AG10803 (cell line): ENCODE results near the gene RAD18.
A peak's percentile ranks its signal among the peaks of the same experiment; 100 is the strongest.

Experiments
- DNase-seq: peaks from one replicate; pipeline ENCODE4 v3.0.0; 2010; ENCODE audit warnings: low read depth
- H3K4me3 ChIP-seq: 2 replicates; pipeline ENCODE4 v1.5.1; 2011; ENCODE audit warnings: mild to moderate bottlenecking, low read length, control low read depth
- TF ChIP-seq, protein P1 (sequence below): conservative IDR thresholded peaks from 2 replicates; pipeline ENCODE4 v1.5.1; 2011; ENCODE audit warnings: mild to moderate bottlenecking, low read length, control low read depth, inconsistent platforms

RAD18 gene, protein sequence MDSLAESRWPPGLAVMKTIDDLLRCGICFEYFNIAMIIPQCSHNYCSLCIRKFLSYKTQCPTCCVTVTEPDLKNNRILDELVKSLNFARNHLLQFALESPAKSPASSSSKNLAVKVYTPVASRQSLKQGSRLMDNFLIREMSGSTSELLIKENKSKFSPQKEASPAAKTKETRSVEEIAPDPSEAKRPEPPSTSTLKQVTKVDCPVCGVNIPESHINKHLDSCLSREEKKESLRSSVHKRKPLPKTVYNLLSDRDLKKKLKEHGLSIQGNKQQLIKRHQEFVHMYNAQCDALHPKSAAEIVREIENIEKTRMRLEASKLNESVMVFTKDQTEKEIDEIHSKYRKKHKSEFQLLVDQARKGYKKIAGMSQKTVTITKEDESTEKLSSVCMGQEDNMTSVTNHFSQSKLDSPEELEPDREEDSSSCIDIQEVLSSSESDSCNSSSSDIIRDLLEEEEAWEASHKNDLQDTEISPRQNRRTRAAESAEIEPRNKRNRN

DNA sequence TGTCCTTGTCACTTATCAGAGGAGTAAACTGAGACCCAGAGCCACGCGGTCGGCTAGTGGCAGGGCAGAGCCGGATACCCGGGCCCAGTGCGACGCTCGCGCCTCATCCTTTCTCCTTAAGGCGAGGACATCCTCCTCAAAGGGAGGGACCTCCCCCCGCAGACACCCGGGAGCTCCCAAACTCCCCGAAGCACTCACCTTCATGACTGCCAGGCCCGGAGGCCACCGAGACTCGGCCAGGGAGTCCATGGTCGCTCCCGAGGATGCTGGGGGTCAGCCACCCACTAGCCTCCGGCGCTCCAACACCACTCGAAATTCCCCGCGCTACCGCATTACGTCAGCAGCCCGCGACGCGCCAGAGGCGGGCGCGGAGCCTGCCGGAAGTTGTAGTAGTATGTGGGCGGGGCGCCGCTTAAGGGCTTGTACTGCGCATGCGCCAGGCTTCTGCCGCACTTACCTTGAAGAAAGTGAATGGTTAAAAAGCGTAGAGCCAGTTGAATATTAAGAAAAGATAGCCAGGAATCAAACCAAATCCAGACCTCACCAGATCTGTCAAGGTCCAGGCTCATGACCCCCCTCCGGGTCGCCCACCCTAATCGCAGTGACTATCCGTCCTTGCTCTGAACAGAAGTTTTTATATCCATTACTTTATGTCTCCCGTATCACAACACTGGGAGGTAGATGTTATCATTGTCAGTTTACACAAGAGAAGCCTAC, at the start of gene RAD18:
TSS of gene RAD18 (minus strand) at position 336 of the 717 bp plus-strand sequence. CDS start at position 249, 87 bp downstream.
- TF ChIP-seq, protein P1, sequence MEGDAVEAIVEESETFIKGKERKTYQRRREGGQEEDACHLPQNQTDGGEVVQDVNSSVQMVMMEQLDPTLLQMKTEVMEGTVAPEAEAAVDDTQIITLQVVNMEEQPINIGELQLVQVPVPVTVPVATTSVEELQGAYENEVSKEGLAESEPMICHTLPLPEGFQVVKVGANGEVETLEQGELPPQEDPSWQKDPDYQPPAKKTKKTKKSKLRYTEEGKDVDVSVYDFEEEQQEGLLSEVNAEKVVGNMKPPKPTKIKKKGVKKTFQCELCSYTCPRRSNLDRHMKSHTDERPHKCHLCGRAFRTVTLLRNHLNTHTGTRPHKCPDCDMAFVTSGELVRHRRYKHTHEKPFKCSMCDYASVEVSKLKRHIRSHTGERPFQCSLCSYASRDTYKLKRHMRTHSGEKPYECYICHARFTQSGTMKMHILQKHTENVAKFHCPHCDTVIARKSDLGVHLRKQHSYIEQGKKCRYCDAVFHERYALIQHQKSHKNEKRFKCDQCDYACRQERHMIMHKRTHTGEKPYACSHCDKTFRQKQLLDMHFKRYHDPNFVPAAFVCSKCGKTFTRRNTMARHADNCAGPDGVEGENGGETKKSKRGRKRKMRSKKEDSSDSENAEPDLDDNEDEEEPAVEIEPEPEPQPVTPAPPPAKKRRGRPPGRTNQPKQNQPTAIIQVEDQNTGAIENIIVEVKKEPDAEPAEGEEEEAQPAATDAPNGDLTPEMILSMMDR = no peak
- DNase-seq = peak; percentile 85
- peak within 1 kb of the TSS; percentile 91 for H3K4me3 ChIP-seq

GRCh38 chr3:9012521-9012920, 49.2 kb upstream of the RAD18 start:
- DNase-seq = no peak
- TF ChIP-seq, protein P1 = no peak
- H3K4me3 ChIP-seq = no peak overlapping the region

DNA sequence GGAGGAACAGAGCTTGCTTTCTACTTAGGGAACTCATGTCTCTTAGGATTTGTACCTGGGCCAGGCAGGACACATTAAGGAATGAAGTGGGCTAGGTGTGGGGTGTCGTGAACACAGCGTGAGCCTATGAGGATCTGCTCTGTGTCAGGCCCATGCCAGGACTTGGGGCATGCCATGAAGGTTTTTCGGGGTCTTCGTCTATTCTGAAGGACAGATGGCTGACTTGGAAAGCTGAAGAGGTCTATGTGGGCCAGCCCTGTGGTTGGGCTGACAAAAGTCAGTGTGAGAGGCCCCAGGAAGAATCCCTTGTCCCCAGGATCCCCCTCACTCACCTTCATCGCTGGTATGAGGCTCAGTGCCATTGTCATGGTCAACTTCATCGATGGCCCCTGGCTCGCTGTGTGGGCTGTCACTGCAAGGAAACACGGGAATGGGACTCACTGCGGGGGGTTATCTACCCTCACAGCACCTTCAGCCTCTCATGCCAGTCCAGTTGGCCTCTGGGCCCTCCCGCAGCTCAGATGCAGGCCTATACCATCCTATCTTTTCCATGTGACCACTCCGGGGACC, 46.8 kb upstream of the RAD18 start:
- TF ChIP-seq, protein P1 = no peak
- no peak overlapping the region for H3K4me3 ChIP-seq
- no peak for DNase-seq

DNA sequence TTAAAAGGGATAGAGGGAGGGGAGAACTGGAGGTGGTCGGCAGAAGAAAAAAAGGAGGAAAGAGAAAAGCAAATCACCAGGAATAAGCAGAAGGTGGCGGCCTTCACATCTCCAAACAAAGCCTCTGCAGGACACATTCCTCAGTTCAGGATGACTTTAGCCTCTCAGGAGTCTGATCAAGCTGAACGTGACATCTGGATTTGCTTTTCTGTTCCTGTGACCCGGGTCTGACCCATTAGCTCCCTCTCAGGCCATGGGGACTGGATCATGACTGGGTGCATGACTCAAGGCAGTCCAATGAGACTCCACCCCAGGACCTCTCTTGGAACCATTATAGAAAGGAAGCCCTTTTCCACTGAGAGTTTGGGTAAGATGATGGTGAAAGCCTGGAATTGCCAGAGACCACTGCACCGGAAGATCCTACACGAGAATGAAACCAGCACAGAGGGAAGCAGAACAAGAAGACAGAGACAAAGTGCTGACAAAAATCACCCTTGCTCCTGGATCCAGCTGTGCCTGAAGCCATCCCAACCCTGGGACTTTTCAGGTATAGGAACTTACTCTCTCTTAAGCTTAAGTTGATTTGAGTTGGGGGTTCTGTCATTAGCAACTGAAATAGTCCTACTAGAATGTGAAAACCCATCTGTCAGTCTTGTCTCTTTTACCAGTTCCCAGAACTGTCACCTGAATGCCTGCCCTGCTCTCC, 45.4 kb upstream of the RAD18 start:
- TF ChIP-seq, protein P1 = no peak
- no peak overlapping the region for H3K4me3 ChIP-seq
- peak; percentile 37 for DNase-seq

GRCh38 chr3:9007928-9008327, 44.7 kb upstream of the RAD18 start:
- H3K4me3 ChIP-seq = no peak overlapping the region
- no peak for DNase-seq
- TF ChIP-seq, protein P1 = no peak

- DNase-seq = no peak
- H3K4me3 ChIP-seq = no peak overlapping the region
- TF ChIP-seq, protein P1 = no peak
Measured at GRCh38 chr3:9007213-9007612, 43.9 kb upstream of the RAD18 start.
